Loucy (cell line): ENCODE results near the gene AUP1.

Experiments used
- H2AFZ ChIP-seq: fragments of 200-600 bp; sonication (generic); 2 replicates; pipeline ENCODE4 v1.6.0; 2016; ENCODE audit warnings: antibody characterized with exemption, mild to moderate bottlenecking, low read length, moderate library complexity
- H3F3A ChIP-seq: fragments of 200-600 bp; 2 replicates; pipeline ENCODE4 v1.6.0; 2016; ENCODE audit warnings: antibody characterized with exemption, low read depth, mild to moderate bottlenecking
- H3K27me3 ChIP-seq: fragments of 200-600 bp; sonication (generic); 2 replicates; pipeline ENCODE4 v1.6.1; 2014; ENCODE audit warnings: low read length, mild to moderate bottlenecking; ENCODE audit not compliant: insufficient read depth, poor library complexity, severe bottlenecking
- H3K36me3 ChIP-seq: fragments of 200-600 bp; sonication (generic); 2 replicates; pipeline ENCODE4 v1.6.1; 2016; ENCODE audit warnings: low read length; ENCODE audit not compliant: insufficient read depth
- H3K4me1 ChIP-seq: fragments of 200-600 bp; sonication (generic); 2 replicates; pipeline ENCODE4 v1.5.1; 2014; ENCODE audit warnings: low read length, mild to moderate bottlenecking; ENCODE audit not compliant: insufficient read depth, poor library complexity, severe bottlenecking
- H3K4me2 ChIP-seq: fragments of 200-600 bp; sonication (generic); 2 replicates; pipeline ENCODE4 v1.6.0; 2014; ENCODE audit warnings: antibody characterized with exemption, low read length, low read depth, mild to moderate bottlenecking; ENCODE audit not compliant: poor library complexity, severe bottlenecking
- H3K4me3 ChIP-seq: fragments of 200-600 bp; sonication (generic); 2 replicates; pipeline ENCODE4 v1.5.1; 2014; ENCODE audit warnings: low read length, mild to moderate bottlenecking, mixed read lengths; ENCODE audit not compliant: poor library complexity, severe bottlenecking
- H3K79me2 ChIP-seq: fragments of 200-600 bp; sonication (generic); 2 replicates; pipeline ENCODE4 v1.6.1; 2014; ENCODE audit warnings: low read length; ENCODE audit not compliant: insufficient read depth
- H3K9ac ChIP-seq: fragments of 200-600 bp; sonication (generic); 2 replicates; pipeline ENCODE4 v1.6.0; 2014; ENCODE audit warnings: mild to moderate bottlenecking, low read depth, low read length, moderate library complexity; ENCODE audit not compliant: poor library complexity, severe bottlenecking
- H3K9me2 ChIP-seq: fragments of 200-600 bp; sonication (generic); replicated peaks from 2 replicates; pipeline ENCODE4 v1.6.1; 2016; ENCODE audit warnings: low read depth, low read length, mixed read lengths
- H3K9me3 ChIP-seq: fragments of 200-600 bp; sonication (generic); 2 replicates; pipeline ENCODE4 v1.6.1; 2014; ENCODE audit warnings: mild to moderate bottlenecking, antibody characterized with exemption, low read length, low read depth; ENCODE audit not compliant: insufficient read depth
- H4K20me1 ChIP-seq: fragments of 200-600 bp; sonication (generic); 2 replicates; pipeline ENCODE4 v1.6.0; 2014; ENCODE audit warnings: antibody characterized with exemption, low read length, mild to moderate bottlenecking; ENCODE audit not compliant: insufficient read depth, poor library complexity, severe bottlenecking
- CTCF ChIP-seq: fragments of 200-600 bp; sonication (generic); conservative IDR thresholded peaks from 2 replicates; pipeline ENCODE4 v1.5.1; 2014; ENCODE audit warnings: mild to moderate bottlenecking, antibody characterized with exemption, low read length
- EZH2phosphoT487 ChIP-seq: fragments of 200-600 bp; IDR thresholded peaks from 2 replicates; pipeline ENCODE4 v1.6.1; 2018; ENCODE audit warnings: antibody characterized with exemption, mild to moderate bottlenecking, moderate library complexity, borderline replicate concordance

AUP1 gene

GRCh38 chr2:74532222-74532621, 2.7 kb upstream of the AUP1 start:
- no peak overlapping the region for H2AFZ ChIP-seq
- no peaks in the 10 kb centered on the region for H3K9me2 ChIP-seq
- H4K20me1 ChIP-seq = peaks cover 22% of the 10 kb centered on the region
- H3K79me2 ChIP-seq = peaks cover 46% of the 10 kb centered on the region
- peaks cover 4% of the 10 kb centered on the region for H3K27me3 ChIP-seq
- TF ChIP-seq EZH2phosphoT487 = no peak
- TF ChIP-seq CTCF = peak; percentile 61
- H3K36me3 ChIP-seq = peaks cover 6% of the 10 kb centered on the region; the same call in 1 of the 2 replicates
- no peaks in the 10 kb centered on the region for H3K9me3 ChIP-seq
- no peaks in the 10 kb centered on the region for H3F3A ChIP-seq
- H3K4me3 ChIP-seq = peak overlapping the region; percentile 100
- peak overlapping the region; percentile 100 for H3K4me2 ChIP-seq
- H3K4me1 ChIP-seq = peaks cover 30% of the 10 kb centered on the region
- H3K9ac ChIP-seq = peak overlapping the region; percentile 93

GRCh38 chr2:74531666-74532065, 2.2 kb upstream of the AUP1 start:
- H3K27me3 ChIP-seq = peaks cover 4% of the 10 kb centered on the region
- peak overlapping the region; percentile 100 for H3K4me2 ChIP-seq
- peaks cover 35% of the 10 kb centered on the region for H3K4me1 ChIP-seq
- H2AFZ ChIP-seq = no peak overlapping the region
- peaks cover 11% of the 10 kb centered on the region; the same call in 1 of the 2 replicates for H3K36me3 ChIP-seq
- H3K9me2 ChIP-seq = no peaks in the 10 kb centered on the region
- peaks cover 52% of the 10 kb centered on the region for H3K79me2 ChIP-seq
- TF ChIP-seq EZH2phosphoT487 (no peak), CTCF (no peak)
- no peaks in the 10 kb centered on the region for H3K9me3 ChIP-seq
- H3K9ac ChIP-seq = peak overlapping the region; percentile 93
- H4K20me1 ChIP-seq = peaks cover 22% of the 10 kb centered on the region
- peak overlapping the region; percentile 100 for H3K4me3 ChIP-seq
- 0 out of 2 replicates have a peak, but pooled peaks cover 1% of the 10 kb centered on the region for H3F3A ChIP-seq

- peak overlapping the region; percentile 100 for H3K4me2 ChIP-seq
- H3F3A ChIP-seq = 0 out of 2 replicates have a peak, but pooled peaks cover 3% of the 10 kb centered on the region
- peaks cover 22% of the 10 kb centered on the region for H4K20me1 ChIP-seq
- no peaks in the 10 kb centered on the region for H3K9me2 ChIP-seq
- peak overlapping the region; percentile 92 for H2AFZ ChIP-seq
- H3K79me2 ChIP-seq = peaks cover 53% of the 10 kb centered on the region
- peaks cover 20% of the 10 kb centered on the region; the same call in 1 of the 2 replicates for H3K36me3 ChIP-seq
- peak overlapping the region; percentile 93 for H3K9ac ChIP-seq
- peaks cover 4% of the 10 kb centered on the region for H3K27me3 ChIP-seq
- H3K9me3 ChIP-seq = no peaks in the 10 kb centered on the region
- H3K4me3 ChIP-seq = peak overlapping the region; percentile 100
- TF ChIP-seq EZH2phosphoT487 (no peak), CTCF (no peak)
- peaks cover 35% of the 10 kb centered on the region for H3K4me1 ChIP-seq
These were observed 1.0 kb upstream of the AUP1 start for GRCh38 chr2:74530239-74531187.
